Astrocyte of the hippocampus (primary cell): ENCODE results near the gene MOV10L1.

Experiments used
- DNase-seq: peaks from one replicate; pipeline ENCODE4 v3.0.0; 2011; ENCODE audit warnings: low read depth, low spot score

MOV10L1 gene

DNA sequence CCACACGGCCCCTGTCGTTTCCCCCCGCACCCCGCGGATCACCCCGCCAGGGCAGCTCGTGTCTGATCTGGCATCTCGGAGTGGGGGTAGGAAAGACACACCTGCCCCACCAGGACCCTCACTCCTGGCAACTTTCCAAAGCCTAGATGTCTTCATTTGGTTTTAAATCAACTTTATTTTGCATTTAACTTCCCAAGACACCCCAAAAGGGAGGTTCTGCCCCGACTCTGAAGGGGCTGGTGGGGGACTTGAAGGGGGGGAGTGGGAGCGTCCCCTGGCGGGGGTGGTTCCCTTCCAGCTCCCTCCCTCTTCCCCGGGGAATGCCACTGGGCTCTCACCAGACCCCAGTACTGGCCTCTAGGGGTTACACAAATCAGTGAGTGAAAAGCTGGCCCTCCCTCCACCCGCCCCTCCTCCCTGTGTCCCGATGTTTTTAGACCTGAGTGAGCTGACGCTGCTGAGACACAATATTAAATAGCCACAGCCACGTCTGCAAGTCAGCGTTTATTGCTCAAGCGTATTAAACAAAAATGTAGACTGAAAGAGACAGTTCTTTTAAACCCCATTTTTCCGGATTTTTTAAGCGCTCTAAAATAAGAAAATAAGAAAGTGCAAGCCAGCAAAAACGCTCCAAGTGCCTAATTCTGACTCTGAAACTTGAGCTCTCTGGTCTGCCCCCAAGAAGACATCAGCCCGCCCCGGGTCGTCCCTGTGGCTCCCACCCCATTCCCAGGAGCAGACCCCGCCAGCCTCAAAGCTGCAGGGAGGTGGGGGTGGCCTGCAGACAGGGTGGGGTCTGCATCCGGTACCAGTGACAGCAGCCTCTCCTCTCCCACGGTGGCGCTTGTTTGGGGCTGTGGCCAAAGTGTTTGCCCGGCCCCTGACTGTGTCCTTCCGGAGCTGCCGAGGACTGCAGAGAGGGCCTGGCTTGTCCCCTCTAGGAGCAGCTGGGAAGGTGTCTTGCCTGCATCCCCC lies 30.6 kb upstream of the MOV10L1 start:
- peak; percentile 35 for DNase-seq

GRCh38 chr22:50059881-50060262 lies 29.9 kb upstream of the MOV10L1 start:
- no peak for DNase-seq

DNA sequence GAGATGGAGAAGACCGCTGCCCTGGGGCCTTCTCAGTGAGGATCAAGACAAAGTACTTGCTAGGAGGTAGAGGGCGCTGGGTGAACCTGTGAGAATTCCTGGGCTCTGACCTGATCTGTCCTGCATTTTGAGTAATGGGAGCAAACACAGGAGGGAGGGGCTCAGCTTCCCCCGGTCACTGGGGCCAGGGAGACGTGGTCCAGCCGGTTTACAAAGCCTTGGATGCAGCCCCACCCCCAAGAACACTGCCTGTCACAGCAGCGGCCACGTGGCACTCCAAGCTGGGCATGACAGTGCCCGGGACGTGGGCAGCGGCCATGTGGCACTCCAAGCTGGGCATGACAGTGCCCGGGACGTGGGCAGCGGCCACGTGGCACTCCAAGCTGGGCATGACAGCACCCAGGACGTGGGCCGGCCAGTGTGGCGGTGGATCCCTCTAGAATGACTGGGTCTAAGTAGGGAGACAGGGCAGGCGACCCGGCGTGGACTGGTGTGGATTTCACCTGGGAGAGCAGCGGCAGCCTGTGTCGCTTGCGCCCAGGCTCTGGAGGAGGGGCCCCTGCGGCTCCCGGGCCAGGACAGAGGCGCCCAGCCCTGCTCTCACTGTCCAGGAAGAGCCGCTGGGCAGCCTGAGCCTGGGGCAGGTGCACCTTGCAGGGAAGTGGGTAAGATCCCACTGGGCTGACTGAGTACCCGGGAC lies 29.2 kb upstream of the MOV10L1 start:
- DNase-seq: no peak

GRCh38 chr22:50061141-50061823 lies 28.5 kb upstream of the MOV10L1 start:
- no peak for DNase-seq

- no peak for DNase-seq
Observed at GRCh38 chr22:50061824-50062355, 27.9 kb upstream of the MOV10L1 start.

GRCh38 chr22:50062509-50063135 lies 27.2 kb upstream of the MOV10L1 start:
- DNase-seq: no peak

DNA sequence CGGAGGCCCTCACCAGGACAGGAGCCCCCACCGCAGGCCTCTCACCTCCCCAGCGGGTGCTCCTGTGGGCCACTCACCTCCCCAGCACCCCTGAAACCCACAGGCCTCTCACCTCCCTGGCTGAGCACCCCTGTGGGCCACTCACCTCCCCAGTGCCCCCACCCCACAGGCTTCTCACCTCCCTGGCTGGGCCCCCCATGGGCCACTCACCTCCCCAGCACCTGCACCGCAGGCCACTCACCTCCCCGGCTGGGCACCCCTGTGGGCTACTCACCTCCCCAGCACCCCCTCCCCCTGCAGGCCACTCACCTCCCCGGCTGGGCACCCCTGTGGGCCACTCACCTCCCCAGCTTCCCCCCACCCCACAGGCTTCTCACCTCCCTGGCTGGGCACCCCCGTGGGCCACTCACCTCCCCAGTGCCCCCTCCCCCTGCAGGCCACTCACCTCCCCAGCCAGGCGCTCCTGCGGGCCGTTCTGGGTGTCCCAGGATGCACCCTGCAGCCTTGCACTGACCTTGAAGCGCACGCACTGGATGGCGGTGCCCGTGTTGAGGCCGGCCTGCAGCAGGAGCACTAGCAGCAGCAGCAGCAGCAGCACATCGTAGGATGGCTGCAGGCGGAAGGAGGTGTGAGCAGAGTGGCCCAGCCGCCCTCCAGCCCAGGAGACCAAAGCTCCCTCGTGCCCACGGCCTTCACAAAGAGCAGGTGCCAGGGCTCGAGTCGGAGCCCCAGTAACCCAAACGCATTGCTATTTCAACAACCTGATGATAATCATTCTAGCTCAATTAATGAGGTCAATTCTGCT lies 26.0 kb upstream of the MOV10L1 start:
- no peak for DNase-seq

GRCh38 chr22:50064453-50064852 lies 25.4 kb upstream of the MOV10L1 start:
- DNase-seq: no peak

- DNase-seq: no peak
Observed at GRCh38 chr22:50067244-50067643, 22.6 kb upstream of the MOV10L1 start.

DNA sequence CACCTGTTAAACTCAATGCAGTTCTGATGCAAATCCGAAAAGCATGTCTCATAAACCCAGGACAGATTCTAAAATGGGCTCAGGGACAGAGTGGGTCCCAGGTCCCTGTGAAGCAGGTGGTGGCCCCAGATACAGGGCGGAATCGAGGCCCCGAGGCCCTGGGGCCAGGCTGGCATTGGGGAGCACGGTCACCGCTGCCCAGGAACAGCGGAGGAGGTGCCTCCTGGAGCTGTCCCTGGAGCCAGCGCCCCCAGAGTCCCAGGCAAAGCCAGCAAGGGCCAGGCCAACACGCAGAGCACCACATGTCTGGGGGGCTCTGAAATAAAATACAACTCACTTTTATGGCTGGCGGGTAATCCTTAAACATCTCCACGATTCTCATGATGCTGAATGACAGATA lies 21.7 kb upstream of the MOV10L1 start:
- DNase-seq: no peak

- DNase-seq: no peak
Observed at GRCh38 chr22:50070366-50070765, 19.4 kb upstream of the MOV10L1 start.

- DNase-seq: no peak
Observed at GRCh38 chr22:50071432-50072166, 18.2 kb upstream of the MOV10L1 start.

- no peak for DNase-seq
Observed at GRCh38 chr22:50072167-50072555, 17.6 kb upstream of the MOV10L1 start.

DNA sequence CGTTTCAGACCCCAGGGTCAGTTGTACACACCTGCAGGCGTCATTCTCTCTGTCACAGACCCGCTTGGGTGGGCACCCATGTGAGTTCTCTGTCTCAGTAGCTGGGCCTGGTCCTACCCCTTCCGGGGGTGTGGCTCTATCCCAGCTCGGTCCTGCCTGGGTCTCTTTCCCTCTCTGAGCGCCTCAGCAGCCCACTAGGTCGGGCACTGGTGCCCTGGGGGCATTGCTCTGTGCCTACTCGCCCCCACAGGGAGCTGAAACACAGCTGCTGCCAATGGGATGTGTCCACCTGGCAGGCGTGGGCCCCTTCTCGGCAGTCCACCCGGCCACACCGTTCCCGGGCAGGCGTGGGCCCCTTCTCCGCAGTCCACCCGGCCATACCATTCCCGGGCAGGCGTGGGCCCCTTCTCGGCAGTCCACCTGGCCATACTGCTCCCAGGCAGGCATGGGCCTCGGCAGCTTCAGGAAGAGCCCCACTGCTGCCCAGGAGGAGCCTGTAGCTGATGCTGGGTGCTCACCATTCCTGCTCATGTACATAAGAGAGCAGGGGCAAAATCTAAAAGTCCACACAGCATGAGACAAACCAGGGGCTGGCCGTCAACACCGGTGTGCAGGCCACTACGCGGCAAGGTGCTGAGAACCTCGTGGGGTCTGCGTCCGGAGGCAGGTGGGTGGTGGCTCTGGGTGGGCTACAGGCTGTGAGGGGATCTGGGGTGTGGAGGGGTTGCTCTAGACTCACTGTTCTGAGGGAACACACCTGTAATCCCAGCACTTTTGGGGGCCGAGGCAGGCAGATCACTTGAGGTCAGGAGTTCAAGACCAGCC lies 16.9 kb upstream of the MOV10L1 start:
- DNase-seq: no peak

- no peak for DNase-seq
Observed at GRCh38 chr22:50074056-50074455, 15.8 kb upstream of the MOV10L1 start.

- no peak for DNase-seq
Observed at GRCh38 chr22:50074551-50075530, 15.0 kb upstream of the MOV10L1 start.

- no peak for DNase-seq
Observed at GRCh38 chr22:50076646-50077535, 12.9 kb upstream of the MOV10L1 start.
